ENCODE data around the gene AQP6.

The AQP6 gene

DNA sequence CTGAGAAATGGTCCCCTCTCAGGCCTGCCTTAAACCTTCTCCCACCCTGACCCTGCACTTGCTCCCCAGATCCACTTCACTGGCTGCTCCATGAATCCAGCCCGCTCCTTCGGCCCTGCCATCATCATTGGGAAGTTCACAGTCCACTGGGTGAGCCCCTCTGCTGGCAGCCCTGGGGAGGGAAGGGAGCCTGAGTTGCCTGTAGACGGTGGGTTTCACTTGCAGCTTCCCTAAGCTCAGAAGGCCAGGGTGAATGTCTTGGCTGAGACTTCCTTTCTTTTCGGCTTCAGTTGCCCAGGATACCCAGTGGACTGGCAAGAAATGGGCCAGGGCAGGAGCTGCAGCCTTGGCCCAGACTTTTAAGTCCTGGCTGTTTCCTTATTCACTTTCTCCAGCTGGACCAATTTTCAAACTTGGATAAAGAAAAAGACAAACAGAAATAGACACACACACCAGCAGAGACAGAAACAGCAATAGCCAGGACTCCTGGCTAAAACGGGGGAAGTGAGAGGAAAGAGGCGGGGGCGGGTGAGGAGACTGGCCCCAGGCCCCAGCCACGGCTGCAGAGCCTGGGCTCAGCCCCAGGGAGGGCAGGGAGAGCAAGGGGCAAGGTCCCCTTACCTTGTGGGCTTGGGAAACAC lies 2.0 kb downstream of the AQP6 start:
- TF ChIP-seq, protein P1, sequence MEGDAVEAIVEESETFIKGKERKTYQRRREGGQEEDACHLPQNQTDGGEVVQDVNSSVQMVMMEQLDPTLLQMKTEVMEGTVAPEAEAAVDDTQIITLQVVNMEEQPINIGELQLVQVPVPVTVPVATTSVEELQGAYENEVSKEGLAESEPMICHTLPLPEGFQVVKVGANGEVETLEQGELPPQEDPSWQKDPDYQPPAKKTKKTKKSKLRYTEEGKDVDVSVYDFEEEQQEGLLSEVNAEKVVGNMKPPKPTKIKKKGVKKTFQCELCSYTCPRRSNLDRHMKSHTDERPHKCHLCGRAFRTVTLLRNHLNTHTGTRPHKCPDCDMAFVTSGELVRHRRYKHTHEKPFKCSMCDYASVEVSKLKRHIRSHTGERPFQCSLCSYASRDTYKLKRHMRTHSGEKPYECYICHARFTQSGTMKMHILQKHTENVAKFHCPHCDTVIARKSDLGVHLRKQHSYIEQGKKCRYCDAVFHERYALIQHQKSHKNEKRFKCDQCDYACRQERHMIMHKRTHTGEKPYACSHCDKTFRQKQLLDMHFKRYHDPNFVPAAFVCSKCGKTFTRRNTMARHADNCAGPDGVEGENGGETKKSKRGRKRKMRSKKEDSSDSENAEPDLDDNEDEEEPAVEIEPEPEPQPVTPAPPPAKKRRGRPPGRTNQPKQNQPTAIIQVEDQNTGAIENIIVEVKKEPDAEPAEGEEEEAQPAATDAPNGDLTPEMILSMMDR (IDR thresholded peaks at IDR 0.05; ENCODE audit: low read depth, low read length), result no peak
- DNase-seq (ENCODE audit: low read depth, low spot score), result no peak
- no peak overlapping the region for H3K4me3 ChIP-seq (ENCODE audit: low read depth, low read length)
- in situ Hi-C loops (cut with HindIII; ENCODE audit: low sequenced_read_pairs), result no loop called here

DNA sequence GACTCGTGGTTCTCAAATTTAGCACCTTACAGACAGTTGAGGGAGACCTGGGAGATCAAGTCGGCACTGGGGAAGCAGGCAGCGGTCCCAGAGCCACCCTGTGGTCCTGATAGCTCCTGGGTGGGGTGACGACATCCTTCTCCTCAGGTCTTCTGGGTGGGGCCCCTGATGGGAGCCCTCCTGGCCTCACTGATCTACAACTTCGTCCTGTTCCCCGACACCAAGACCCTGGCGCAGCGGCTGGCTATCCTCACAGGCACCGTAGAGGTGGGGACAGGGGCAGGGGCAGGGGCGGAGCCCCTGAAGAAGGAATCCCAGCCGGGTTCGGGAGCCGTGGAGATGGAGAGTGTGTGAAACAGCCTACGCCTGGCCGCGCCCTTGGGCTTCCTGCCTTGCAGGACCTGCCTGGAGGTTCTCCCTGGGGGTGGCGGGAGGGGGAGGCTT lies 2.6 kb downstream of the AQP6 start:
- TF ChIP-seq, protein P1 (IDR thresholded peaks at IDR 0.05; ENCODE audit: low read depth, low read length), result no peak
- no peak for DNase-seq (ENCODE audit: low read depth, low spot score)
- H3K4me3 ChIP-seq (ENCODE audit: low read depth, low read length), result no peak overlapping the region
- in situ Hi-C loops (cut with HindIII; ENCODE audit: low sequenced_read_pairs), result no loop called here

DNA sequence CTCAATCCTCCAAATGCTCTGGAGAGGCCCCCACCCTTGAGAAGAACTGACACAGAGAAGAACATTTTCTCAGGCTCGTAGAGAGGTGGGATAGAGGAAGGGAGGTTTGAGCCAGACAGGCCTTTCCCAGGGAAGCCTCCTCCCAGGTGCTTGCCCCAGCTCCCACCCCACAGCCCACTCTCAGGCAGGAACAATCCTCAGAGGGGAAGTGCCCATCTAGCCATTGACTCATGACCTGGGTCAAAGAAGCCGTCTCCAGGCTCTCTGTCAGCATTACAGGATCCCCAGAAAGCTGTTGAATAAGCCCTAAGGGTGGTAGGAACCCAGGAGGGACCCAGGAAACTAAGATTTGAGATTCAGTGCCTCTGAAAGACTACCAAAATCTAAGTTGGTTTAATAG lies 3.8 kb downstream of the AQP6 start:
- in situ Hi-C loops (cut with HindIII; ENCODE audit: low sequenced_read_pairs), result no loop called here
- no peak for DNase-seq (ENCODE audit: low read depth, low spot score)
- TF ChIP-seq, protein P1 (IDR thresholded peaks at IDR 0.05; ENCODE audit: low read depth, low read length), result no peak
- no peak overlapping the region for H3K4me3 ChIP-seq (ENCODE audit: low read depth, low read length)

DNA sequence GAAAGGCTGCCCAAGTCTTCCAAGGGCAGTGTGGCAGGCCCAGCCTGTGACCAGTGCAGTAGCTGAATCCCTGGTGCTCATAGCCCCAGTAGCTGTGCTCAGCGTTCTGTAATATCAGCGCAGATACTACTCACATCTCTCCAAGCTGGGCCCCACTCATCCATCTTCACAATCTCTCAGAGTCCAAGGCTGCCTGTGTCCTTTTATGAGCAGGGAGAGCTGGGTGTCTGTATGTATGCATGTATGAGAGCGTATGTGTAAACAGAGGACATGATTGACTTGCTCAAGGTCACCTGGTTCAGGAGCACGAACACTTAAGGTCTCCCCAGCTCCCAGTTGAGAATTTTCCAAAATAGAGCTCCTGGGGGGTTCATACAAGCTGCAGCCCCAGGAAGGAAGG lies 5.4 kb downstream of the AQP6 start:
- in situ Hi-C loops (cut with HindIII; ENCODE audit: low sequenced_read_pairs), result no loop called here
- TF ChIP-seq, protein P1 (IDR thresholded peaks at IDR 0.05; ENCODE audit: low read depth, low read length), result no peak
- H3K4me3 ChIP-seq (ENCODE audit: low read depth, low read length), result no peak overlapping the region
- DNase-seq (ENCODE audit: low read depth, low spot score), result no peak

DNA sequence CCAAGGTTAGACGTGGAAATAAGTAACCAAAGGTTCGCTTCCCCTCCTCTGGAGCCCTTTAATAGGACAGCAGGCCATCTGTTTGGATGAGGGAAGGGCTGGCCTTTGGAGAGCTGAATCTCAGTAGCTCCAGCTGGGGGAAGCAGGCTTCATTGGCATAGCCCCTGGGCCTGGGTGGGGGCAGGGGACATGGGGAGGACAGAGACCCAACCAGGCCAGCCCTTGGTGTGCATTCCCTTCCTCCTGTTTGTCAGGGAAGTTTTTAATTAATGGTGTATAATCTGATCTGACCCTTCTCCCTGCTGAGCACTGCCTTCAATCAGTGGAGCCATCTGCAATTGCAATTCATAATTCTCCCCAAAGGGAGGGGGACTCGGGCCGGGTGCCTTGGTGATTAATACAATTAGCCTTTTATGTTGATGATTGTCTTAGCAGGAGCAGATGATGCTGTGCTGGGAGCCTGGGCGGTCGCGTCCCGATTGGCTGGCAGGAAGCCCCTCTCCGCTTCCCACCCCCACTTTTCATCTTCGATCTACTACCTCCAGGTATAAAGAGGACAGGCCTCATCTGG lies 6.4 kb downstream of the AQP6 start:
- TF ChIP-seq, protein P1 (IDR thresholded peaks at IDR 0.05; ENCODE audit: low read depth, low read length), result no peak
- in situ Hi-C loops (cut with HindIII; ENCODE audit: low sequenced_read_pairs), result no loop called here
- DNase-seq (ENCODE audit: low read depth, low spot score), result no peak
- no peak overlapping the region for H3K4me3 ChIP-seq (ENCODE audit: low read depth, low read length)

DNA sequence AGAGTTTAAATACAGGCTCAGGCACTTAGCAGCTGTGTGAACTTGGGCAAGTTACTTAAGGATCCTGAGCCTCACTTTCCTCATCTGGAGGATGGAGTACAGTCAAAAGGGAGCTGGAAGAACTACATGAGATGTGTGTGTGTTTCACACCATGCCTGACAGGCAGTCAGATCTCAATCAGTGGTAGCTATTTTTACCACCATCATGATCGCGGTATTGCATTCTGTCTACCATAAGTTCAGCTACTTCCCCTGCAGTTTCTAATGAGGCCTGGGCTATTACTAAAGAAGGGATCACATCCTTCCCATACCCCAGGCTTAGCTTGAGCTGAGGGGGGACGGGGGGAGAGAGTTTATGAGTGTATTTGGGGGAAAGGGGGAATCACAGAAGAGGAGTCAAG lies 7.0 kb downstream of the AQP6 start:
- in situ Hi-C loops (cut with HindIII; ENCODE audit: low sequenced_read_pairs), result no loop called here
- no peak for DNase-seq (ENCODE audit: low read depth, low spot score)
- TF ChIP-seq, protein P1 (IDR thresholded peaks at IDR 0.05; ENCODE audit: low read depth, low read length), result no peak
- H3K4me3 ChIP-seq (ENCODE audit: low read depth, low read length), result no peak overlapping the region
